ENCODE data around the gene DOHH. TPM values are rescaled to one million over a fixed set of nuclear protein-coding genes. Genes with fewer than 3 reads are reported as not detected.

DOHH gene
- 11.1 TPM for total RNA-seq
- long read RNA-seq, transcript DOHH-201 (5 exons, 2,031 nt), result major isoform, 23 of 24 reads
- long read RNA-seq, partial matches to known transcripts, result 1 of 24 reads
- long read RNA-seq, other reads (novel, unspliced or antisense), result 0 of 24 reads

DNA sequence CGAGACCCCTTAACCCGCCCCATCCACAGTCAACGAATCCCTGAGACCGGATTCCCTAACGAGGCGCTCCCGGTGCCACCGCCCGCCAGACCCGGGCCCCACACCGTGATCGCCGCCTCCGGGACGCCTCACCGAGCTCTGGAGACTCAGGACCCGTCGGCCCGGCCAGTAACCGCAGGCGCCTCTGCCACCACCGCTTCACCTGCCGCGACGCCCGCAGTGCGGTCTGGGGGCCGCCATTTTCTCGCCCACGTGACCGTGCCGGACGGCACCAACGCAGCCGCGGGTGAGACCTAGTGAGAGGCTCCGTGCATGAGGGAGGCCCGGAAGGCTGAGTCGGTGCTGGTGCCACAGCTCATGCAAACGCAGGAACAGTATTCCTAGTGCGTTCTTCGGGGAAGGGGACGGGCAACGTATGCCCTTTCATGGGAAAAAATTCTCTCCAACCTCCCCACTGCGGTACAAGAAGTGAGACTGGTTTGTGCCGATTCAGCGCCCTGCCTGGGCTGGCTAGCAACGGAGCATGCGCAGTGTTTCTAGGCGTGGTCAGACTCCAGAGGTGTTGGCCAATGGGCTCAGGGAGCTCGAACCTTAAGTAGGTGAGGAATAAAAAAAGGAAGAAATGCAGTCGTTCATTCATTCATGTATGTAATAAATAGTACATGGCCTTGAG, at the start of gene DOHH:
TSS of gene DOHH (minus strand) at position 246 of the 673 bp plus-strand sequence. CDS start 3,860 bp downstream, outside the sequence.
- intact Hi-C loops (cut with DNase I), result no loop called here
- peak; percentile 94 for ATAC-seq

GRCh38 chr19:3549816-3550215, 49.3 kb upstream of the DOHH start:
- no peak for ATAC-seq
- intact Hi-C loops (cut with DNase I), result no loop called here
- no peak for DNase-seq (ENCODE audit: missing footprints)

More for the DNA sequence above, at the start of gene DOHH:
- peak; percentile 97 for DNase-seq (ENCODE audit: missing footprints)

DNA sequence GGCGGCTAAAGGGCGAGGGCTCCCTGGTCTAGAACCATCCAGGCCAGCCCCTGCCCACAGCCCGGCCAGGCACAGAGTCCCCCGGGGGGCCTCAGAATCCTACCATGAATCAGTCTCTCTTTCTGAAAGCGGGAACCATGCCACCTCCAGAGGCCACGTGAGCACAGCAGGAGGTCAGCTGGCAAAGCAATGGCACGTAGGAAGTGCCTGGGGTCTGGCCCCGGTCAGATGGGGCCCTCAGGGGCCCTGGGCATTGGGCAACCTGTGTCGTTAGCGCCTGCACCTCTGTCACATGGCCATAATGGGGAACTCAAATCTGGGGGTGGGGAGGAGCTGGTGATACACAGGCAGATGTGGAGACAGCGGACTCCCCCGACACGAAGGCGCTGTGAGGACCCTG, 48.1 kb upstream of the DOHH start:
- intact Hi-C loops (cut with DNase I), result no loop called here
- DNase-seq (ENCODE audit: missing footprints), result no peak
- ATAC-seq, result no peak

- ATAC-seq (no peak), DNase-seq (ENCODE audit: missing footprints) (no peak)
- intact Hi-C loops (cut with DNase I), result no loop called here
These were observed 47.4 kb upstream of the DOHH start for GRCh38 chr19:3547767-3548282.

- ATAC-seq, result no peak
- intact Hi-C loops (cut with DNase I), result no loop called here
- DNase-seq (ENCODE audit: missing footprints), result no peak
These were observed 46.8 kb upstream of the DOHH start for GRCh38 chr19:3547301-3547731.

- intact Hi-C loops (cut with DNase I), result no loop called here
- DNase-seq (ENCODE audit: missing footprints) (no peak), ATAC-seq (no peak)
These were observed 45.6 kb upstream of the DOHH start for GRCh38 chr19:3546119-3546518.

DNA sequence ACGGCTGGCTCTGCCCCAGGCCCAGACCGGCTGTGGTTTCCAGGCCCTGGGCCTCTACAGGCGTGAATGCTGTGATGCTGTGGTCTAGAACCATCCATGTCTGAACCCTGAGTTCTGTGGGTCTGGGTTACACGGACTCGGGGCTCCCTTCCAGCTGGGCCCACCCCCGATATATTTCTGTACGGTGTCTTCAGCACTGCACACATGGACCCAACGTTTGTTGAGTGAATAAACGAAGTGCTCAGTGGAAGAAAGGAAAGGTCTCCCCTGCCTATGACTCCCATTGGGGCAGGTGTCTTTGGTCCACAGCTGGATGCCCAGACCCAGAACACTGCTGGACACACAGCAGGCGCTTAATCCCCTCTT, 45.2 kb upstream of the DOHH start:
- no peak for ATAC-seq
- intact Hi-C loops (cut with DNase I), result loop anchor here (2.0 kb wide), 1 partner anchor 73 kb away; no protein-coding TSS in a partner anchor
- no peak for DNase-seq (ENCODE audit: missing footprints)

DNA sequence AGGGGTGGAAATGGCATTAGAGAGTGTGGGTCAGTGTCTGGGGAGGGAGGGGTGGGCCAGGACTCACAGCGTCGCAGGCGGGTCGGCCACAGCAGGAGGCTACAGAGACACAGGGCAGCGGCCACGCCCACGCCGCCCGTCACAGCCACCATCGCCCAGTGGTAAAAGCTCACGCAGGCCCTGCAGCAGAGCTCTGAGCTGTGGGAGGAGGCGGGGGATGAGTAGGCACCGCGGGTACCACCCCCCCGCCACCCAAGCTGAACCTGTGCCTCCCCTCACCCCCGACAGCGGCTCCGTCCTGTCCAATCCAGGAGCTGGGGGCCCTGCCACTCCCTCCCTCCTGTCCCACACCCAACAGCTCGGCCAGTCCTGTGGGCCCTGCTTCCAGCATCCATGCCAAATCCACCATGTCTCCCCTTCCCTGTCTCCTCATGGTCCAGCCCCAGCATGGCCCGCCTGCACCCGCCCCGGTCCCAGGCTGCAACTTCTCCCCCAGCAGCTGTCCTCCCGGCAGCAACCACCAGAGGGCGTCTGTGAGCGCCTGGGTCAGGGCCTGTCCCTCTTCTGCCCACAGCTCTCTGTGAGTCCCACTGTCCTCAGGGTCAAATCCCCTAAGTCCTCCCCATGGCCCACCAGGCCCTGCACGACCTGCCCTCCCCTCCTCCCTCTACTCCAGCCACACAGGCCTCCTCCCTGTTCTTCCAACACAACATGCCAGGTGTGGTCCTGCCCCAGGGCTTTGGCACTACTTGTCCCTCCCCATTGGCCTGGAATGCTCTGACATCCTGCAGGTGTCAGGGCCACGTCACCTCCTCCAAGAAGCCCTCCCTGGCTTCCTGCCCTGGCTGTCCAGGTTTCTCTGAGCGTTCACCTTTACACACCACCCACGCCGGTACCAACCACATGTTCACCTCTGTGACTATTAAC, 44.5 kb upstream of the DOHH start:
- DNase-seq (ENCODE audit: missing footprints) (peak; percentile 85), ATAC-seq (peak; percentile 60)
- intact Hi-C loops (cut with DNase I), result loop anchor here (2.0 kb wide), 1 partner anchor 74 kb away; no protein-coding TSS in a partner anchor

GRCh38 chr19:3544058-3544376, 43.5 kb upstream of the DOHH start:
- no peak for ATAC-seq
- intact Hi-C loops (cut with DNase I), result loop anchor here (2.0 kb wide), 1 partner anchor 75 kb away; no protein-coding TSS in a partner anchor

DNA sequence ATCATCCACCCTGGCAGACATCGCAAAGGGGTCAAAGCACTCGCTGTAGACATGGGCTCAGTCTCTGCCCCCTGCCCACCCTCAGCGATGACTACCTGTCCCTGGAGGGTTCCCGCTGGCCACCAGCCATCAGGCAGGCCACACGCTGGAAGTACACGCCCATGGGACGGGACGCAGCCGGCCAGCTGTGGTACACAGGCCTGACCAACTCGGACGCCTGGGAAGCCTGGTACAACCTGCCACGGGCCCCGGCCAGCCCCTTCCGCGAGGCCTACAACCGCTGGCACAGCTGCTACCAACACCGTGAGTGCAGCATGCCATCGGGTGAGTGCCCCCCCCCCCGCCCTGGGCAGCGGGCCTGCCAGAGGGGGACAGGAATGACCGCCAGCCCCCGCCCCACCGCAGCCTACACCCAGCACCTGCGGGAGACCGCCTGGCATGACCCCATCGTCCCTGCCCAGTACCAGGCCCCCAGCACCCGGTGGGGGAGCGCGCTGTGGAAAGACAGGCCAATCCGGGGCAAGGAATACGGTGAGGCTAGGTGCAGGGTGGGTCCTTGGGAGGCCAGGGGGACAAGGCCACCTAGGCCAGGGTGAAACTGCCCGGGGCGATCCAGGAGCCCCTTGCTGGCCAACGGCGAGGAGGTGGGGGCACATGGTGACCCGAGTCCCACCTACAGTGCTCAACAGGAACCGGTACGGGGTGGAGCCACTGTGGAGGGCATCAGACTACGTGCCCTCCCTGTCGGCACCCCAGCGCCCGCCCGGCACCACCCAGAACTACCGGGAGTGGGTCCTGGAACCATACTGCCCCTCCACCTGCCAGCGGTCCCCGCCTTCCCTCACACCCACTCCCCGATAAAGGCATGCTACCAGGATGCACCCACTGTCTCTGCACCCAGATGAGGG, 42.9 kb upstream of the DOHH start:
- DNase-seq (ENCODE audit: missing footprints), result no peak
- ATAC-seq, result no peak
- intact Hi-C loops (cut with DNase I), result loop anchor here (2.0 kb wide), 1 partner anchor 75 kb away; no protein-coding TSS in a partner anchor

More at GRCh38 chr19:3544058-3544376, 43.5 kb upstream of the DOHH start:
- no peak for DNase-seq (ENCODE audit: missing footprints)

DNA sequence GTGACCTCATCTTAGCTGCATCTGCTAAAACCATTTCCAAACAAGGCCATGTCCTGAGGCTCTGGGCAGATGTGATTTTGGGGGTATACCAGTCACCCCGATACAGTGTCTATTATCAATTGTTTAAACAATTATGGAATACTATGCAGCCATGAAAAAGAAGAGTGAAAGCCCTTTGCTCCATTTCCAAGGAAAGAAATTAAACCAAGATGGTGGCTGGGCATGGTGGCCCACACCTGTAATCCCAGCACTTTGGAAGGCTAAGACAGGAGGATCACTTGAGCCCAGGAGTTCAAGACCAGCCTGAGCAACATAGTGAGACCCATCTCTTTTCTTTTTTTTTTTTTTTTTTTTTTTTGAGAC, 39.3 kb upstream of the DOHH start:
- DNase-seq (ENCODE audit: missing footprints), result no peak
- ATAC-seq, result no peak

DNA sequence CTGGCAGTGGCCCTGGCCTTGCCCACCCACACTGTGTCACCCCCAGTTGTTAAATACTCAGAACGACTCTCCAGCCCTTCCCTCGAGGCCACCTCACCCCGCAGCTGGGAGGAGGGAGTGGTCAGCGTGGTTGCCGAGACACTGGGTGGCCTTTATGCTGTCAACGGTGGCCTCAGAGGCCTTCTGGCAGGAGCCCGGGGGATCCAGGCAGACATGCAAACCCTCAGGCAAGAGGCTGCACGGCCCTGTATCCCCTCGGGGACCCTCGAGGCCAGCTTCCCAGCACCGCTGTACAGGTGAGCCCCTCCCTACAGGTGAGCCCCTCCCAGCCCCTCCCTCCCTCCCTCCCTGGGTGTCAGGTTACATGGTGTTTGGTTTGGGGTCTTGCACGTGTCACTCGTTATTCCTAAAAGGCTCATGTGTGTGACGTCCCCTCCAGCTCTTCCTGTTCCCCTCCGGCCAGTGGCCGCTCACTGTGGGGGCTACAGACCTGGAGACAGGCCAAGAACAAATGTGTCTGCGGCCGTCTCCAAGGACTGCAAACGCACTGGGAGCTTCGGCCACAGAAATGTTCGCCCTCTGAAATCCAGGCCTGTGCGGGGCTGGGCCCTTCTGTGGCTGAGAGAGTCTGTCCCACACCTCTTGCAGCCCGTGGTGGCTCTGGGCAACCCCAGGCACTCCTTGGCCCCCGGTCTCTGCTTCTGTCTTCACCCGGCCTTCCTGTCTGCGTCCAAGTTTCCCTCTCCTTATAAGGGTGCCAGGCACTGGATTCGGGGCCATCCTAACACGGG, 38.7 kb upstream of the DOHH start, which contains the start of gene TEKTIP1:
TSS of gene TEKTIP1 (plus strand) at position 210 of the 791 bp plus-strand sequence. CDS start at position 214, 4 bp downstream.
- DNase-seq (ENCODE audit: missing footprints), result no peak
- intact Hi-C loops (cut with DNase I), result no loop called here
- ATAC-seq, result no peak

More for the DNA sequence above, 39.3 kb upstream of the DOHH start:
- intact Hi-C loops (cut with DNase I), result no loop called here

DNA sequence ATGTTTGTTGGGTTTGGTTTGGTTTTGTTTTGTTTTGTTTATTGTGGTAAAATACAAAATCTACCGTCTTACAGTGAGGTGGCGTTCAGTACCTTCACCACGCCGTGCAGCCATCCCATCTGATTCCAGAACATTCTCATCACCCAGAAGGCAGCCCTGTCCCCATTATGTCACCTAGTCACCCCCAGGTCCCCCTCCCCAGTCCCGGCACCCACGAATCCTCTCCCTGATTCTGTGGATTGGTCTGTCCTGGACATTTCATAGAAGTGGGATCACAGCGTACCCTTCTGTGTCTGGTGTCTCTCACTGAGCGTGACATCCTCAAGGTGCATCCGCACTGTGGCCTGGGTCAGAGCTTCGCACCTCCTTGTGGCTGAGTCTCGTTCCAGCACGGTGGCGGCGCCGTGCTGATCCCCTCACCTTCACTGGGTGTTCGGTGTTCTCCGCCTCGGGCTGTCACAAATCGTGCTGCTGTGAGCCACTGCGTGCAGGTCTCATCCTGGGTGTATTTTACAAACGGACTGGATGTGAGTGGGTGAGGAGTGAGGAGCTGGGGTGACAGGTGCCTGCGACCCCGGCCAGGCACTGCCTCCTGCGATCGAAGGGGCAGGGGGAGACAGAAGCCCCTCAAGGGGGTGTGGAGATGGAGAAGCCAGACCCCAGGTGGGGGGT, 37.9 kb upstream of the DOHH start:
- DNase-seq (ENCODE audit: missing footprints) (no peak), ATAC-seq (no peak)
- intact Hi-C loops (cut with DNase I), result no loop called here

- ATAC-seq (no peak), DNase-seq (ENCODE audit: missing footprints) (no peak)
- intact Hi-C loops (cut with DNase I), result no loop called here
These were observed 37.2 kb upstream of the DOHH start for GRCh38 chr19:3537438-3538240.

- intact Hi-C loops (cut with DNase I), result no loop called here
- DNase-seq (ENCODE audit: missing footprints) (no peak), ATAC-seq (peak; percentile 17)
These were observed 36.6 kb upstream of the DOHH start for GRCh38 chr19:3537101-3537437.

- no peak for DNase-seq (ENCODE audit: missing footprints)
- peak; percentile 49 for ATAC-seq
- intact Hi-C loops (cut with DNase I), result no loop called here
These were observed 36.1 kb upstream of the DOHH start for GRCh38 chr19:3536429-3537100.
